H1 (cell line): ENCODE results near the gene GPATCH4.

ENCODE experiments used
- BRCA1 ChIP-seq: IDR thresholded peaks from 2 replicates; pipeline ENCODE4 v1.6.1; 2012; ENCODE audit warnings: low read depth, low read length, improper control_type of control experiment
- CTCF ChIP-seq, 3 experiments: IDR thresholded peaks; 1 replicate in 2 of 3; 2 replicates in 1 of 3; pipeline versions ENCODE4 v1.5.1 to v1.6.1; 2011; ENCODE audit warnings: low read length in 3 of 3, mild to moderate bottlenecking in 3 of 3, inconsistent platforms in 2 of 3, low read depth in 1 of 3, moderate library complexity in 1 of 3; ENCODE audit not compliant: insufficient read depth in 1 of 3; ENCODE audit errors: control extremely low read depth in 1 of 3
- EGR1 ChIP-seq: IDR thresholded peaks from 2 replicates; pipeline ENCODE4 v1.6.1; 2011; ENCODE audit warnings: low read depth, low read length, borderline replicate concordance
- POLR2A ChIP-seq, 2 experiments: IDR thresholded peaks; 1 replicate in 1 of 2; 2 replicates in 1 of 2; pipeline ENCODE4 v1.6.1; 2011; ENCODE audit warnings: low read depth in 2 of 2, low read length in 2 of 2, mild to moderate bottlenecking in 2 of 2; ENCODE audit errors: control extremely low read depth in 1 of 2
- POLR2AphosphoS5 ChIP-seq: IDR thresholded peaks from 2 replicates; pipeline ENCODE4 v1.6.1; 2011; ENCODE audit warnings: low read depth, low read length
- RBBP5 ChIP-seq: IDR thresholded peaks from 2 replicates; pipeline ENCODE4 v1.7.1; 2012; ENCODE audit warnings: low read depth, mild to moderate bottlenecking, inconsistent platforms, low read length, moderate library complexity, borderline replicate concordance

GRCh38 chr1:156592158-156592909 is 8.9 kb downstream of the GPATCH4 start:
- TF ChIP-seq CTCF (IDR thresholded peaks at IDR 0.05; ENCODE audit: control extremely low read depth in 1 of 3, insufficient read depth in 1 of 3, low read depth in 1 of 3, low read length in 3 of 3) (no peak), POLR2AphosphoS5 (peak; percentile 62), RBBP5 (no peak), POLR2A (IDR thresholded peaks at IDR 0.05; ENCODE audit: control extremely low read depth in 1 of 2, low read depth in 2 of 2, low read length in 2 of 2) (no peak; a peak in 1 of 3 replicates), EGR1 (no peak), BRCA1 (no peak)
